SK-N-SH (cell line): ENCODE data around the gene CPZ.

ENCODE experiments used
- CTCF ChIP-seq: fragments of 200-600 bp; sonication (generic); IDR thresholded peaks from 2 replicates; pipeline ENCODE4 v1.6.1; 2017; ENCODE audit warnings: antibody characterized with exemption, mild to moderate bottlenecking, moderate library complexity
- EP300 ChIP-seq, 2 experiments: IDR thresholded peaks; 2 replicates each; pipeline versions ENCODE4 v1.4.0 to v1.6.1; 2012; ENCODE audit warnings: borderline replicate concordance in 1 of 2, low read depth in 1 of 2, low read length in 1 of 2
- EZH2phosphoT487 ChIP-seq: fragments of 200-600 bp; sonication (generic); IDR thresholded peaks from 2 replicates; pipeline ENCODE4 v1.6.1; 2017; ENCODE audit warnings: low read depth, mixed run types, mild to moderate bottlenecking, antibody characterized with exemption, moderate library complexity, borderline replicate concordance
- NFIC ChIP-seq: IDR thresholded peaks from 2 replicates; pipeline ENCODE4 v1.4.0; 2012; ENCODE audit warnings: borderline replicate concordance
- POLR2AphosphoS5 ChIP-seq: IDR thresholded peaks from 2 replicates; pipeline ENCODE4 v1.6.1; 2012; ENCODE audit warnings: low read depth, low read length
- RAD21 ChIP-seq: IDR thresholded peaks from 2 replicates; pipeline ENCODE4 v1.6.1; 2012; ENCODE audit warnings: mild to moderate bottlenecking, low read length
- RCOR1 ChIP-seq: fragments of 150-350 bp; IDR thresholded peaks from 2 replicates; pipeline ENCODE4 v1.6.1; 2017; ENCODE audit warnings: antibody characterized with exemption, low read length
- TAF1 ChIP-seq: IDR thresholded peaks from 2 replicates; pipeline ENCODE4 v1.6.1; 2012; ENCODE audit warnings: low read depth, mild to moderate bottlenecking, low read length, moderate library complexity, borderline replicate concordance

DNA sequence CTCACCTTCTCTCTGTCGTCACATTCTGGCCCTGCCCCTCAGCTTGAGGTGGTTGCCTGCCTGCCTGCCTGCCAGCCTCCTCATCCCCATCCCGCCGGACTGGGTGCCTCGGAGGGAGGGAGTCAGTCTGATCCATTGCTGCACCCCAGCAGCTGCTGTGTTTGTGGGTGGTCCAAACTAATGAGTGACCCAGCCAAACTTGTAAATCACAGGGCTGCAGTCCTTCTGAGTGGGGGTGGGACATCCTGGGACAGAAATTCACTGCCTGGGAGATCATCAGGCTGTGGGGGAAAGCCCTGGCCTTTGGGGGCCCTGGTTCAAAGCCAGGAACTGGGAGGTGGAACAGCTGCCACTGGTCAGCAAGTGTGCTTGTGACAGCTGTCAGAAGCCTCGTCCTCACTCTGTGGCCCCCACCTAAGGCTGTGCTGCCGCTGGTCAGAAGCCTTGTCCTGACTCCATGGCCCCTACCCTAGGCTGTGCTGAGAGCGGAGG is 6.8 kb upstream of the CPZ start:
- TF ChIP-seq EP300 (IDR thresholded peaks at IDR 0.05; ENCODE audit: borderline replicate concordance in 1 of 2, low read depth in 1 of 2, low read length in 1 of 2) (no peak), RCOR1 (no peak), NFIC (no peak), EZH2phosphoT487 (no peak), TAF1 (no peak), CTCF (no peak), RAD21 (no peak), POLR2AphosphoS5 (no peak)
